Ectodermal cell (in vitro differentiated cells): Measurements from ENCODE around the gene CRYGN.

Experiments used
- H3K27ac ChIP-seq: 2 replicates; pipeline ENCODE4 v1.7.0; 2013; ENCODE audit warnings: mild to moderate bottlenecking, low read depth, low read length; ENCODE audit not compliant: insufficient read depth, poor library complexity, severe bottlenecking
- H3K27me3 ChIP-seq: 2 replicates; pipeline ENCODE4 v1.7.0; 2013; ENCODE audit warnings: mild to moderate bottlenecking, low read length; ENCODE audit not compliant: insufficient read depth, control insufficient read depth, poor library complexity, severe bottlenecking
- H3K36me3 ChIP-seq: one replicate; pipeline ENCODE4 v1.7.0; 2013; ENCODE audit warnings: low read length; ENCODE audit not compliant: control insufficient read depth, insufficient read depth
- H3K4me1 ChIP-seq: one replicate; pipeline ENCODE4 v1.7.0; 2013; ENCODE audit warnings: low read length; ENCODE audit not compliant: control insufficient read depth, insufficient read depth
- H3K4me3 ChIP-seq: 2 replicates; pipeline ENCODE4 v1.7.0; 2013; ENCODE audit warnings: low read depth, low read length, control low read depth; ENCODE audit not compliant: insufficient read depth
- H3K9me3 ChIP-seq: 2 replicates; pipeline ENCODE4 v1.7.0; 2013; ENCODE audit warnings: mild to moderate bottlenecking, low read length, moderate library complexity; ENCODE audit not compliant: control insufficient read depth
- WGBS, 2 experiments: methylation state at CpG; one replicate each; pipeline ENCODE4 v1.1.7; 2013; ENCODE audit warnings: missing lambda C conversion rate in 2 of 2; 5-methylcytosine and 5-hydroxymethylcytosine counted together

Gene CRYGN

DNA sequence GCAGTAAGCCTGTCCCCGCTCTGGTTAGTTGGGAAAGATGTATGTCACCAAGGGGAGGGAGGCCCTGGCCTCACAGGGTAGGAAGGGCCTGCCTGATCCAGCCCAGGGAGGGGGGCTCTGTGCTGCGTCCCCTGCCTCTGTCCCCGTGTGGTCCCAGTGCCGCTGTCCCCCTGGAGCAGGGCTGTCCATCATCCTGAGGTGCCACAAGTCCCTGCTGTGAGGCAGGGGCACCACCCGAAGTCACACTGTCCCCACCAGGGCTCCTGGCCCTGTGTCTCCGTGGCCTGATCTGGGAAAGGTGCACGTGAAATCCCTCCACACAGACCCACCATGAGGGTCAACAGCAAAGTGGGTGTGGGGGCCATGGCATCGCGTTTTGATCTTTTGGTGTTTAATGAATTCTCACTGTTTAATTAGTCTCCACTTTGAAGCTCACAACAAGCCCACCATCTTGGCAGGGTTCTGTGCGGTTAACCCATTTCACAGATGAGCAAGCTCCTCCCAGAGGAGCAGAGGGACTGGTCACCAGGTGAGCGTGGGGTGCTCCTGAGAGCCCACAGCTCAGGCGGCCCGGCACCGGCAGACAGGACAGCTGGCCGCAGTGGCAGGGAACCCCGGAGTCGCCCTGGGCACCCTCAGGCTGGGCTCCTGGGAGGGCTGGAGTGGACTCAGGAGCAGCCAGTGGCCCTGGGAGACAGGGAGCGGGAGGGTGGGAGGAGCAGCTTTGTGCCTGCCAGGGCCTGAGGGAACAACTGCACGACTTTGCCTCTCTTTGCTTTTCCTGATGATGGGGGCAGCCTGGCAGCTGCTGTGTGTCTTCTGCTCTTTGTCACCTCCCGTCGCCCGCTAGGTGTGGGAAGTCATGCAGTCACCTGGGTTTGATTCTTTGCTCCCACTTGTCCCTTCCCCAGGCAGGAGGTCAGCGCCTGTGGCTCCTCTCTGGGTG, 12.0 kb upstream of the CRYGN start:
- H3K4me3 ChIP-seq = no peak overlapping the region
- H3K36me3 ChIP-seq = no peaks in the 10 kb centered on the region
- H3K9me3 ChIP-seq = no peaks in the 10 kb centered on the region
- H3K27me3 ChIP-seq = peaks cover 10% of the 10 kb centered on the region
- peaks cover 9% of the 10 kb centered on the region for H3K4me1 ChIP-seq
- WGBS, 2 experiments = 87 to 89% methylated on average over 23 of the region's 23 CpGs
- no peak overlapping the region for H3K27ac ChIP-seq

- H3K27ac ChIP-seq = no peak overlapping the region
- H3K27me3 ChIP-seq = peaks cover 14% of the 10 kb centered on the region
- H3K36me3 ChIP-seq = no peaks in the 10 kb centered on the region
- peaks cover 9% of the 10 kb centered on the region for H3K4me1 ChIP-seq
- no peak overlapping the region for H3K4me3 ChIP-seq
- H3K9me3 ChIP-seq = no peaks in the 10 kb centered on the region
- 84 to 87% methylated on average over 5 of the region's 5 CpGs for WGBS, 2 experiments
Measured at GRCh38 chr7:151451156-151451555, 11.2 kb upstream of the CRYGN start.

DNA sequence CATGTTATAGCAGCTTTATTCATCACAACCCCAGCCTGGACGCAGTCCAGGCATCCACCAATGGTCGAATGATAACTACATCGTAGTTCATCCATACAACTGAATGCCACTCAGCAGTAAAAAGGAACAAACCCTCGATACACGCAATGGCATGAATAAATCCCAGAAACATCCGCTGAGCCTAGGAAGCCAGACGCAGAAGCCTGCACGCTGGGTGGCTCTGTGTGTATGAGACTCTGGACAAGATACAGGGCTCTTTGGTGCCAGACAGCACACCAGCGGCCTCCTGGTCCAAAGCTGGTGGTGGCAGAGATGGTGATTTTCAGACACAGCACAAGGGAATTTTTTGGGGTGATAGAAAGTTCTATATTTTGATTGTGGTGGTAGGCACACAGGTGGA, 10.0 kb upstream of the CRYGN start:
- Histone ChIP-seq H3K4me1 (peaks cover 9% of the 10 kb centered on the region), H3K9me3 (no peaks in the 10 kb centered on the region), H3K27ac (no peak overlapping the region), H3K27me3 (peaks cover 14% of the 10 kb centered on the region), H3K4me3 (no peak overlapping the region), H3K36me3 (no peaks in the 10 kb centered on the region)
- 94 to 95% methylated on average over 9 of the region's 9 CpGs for WGBS, 2 experiments

DNA sequence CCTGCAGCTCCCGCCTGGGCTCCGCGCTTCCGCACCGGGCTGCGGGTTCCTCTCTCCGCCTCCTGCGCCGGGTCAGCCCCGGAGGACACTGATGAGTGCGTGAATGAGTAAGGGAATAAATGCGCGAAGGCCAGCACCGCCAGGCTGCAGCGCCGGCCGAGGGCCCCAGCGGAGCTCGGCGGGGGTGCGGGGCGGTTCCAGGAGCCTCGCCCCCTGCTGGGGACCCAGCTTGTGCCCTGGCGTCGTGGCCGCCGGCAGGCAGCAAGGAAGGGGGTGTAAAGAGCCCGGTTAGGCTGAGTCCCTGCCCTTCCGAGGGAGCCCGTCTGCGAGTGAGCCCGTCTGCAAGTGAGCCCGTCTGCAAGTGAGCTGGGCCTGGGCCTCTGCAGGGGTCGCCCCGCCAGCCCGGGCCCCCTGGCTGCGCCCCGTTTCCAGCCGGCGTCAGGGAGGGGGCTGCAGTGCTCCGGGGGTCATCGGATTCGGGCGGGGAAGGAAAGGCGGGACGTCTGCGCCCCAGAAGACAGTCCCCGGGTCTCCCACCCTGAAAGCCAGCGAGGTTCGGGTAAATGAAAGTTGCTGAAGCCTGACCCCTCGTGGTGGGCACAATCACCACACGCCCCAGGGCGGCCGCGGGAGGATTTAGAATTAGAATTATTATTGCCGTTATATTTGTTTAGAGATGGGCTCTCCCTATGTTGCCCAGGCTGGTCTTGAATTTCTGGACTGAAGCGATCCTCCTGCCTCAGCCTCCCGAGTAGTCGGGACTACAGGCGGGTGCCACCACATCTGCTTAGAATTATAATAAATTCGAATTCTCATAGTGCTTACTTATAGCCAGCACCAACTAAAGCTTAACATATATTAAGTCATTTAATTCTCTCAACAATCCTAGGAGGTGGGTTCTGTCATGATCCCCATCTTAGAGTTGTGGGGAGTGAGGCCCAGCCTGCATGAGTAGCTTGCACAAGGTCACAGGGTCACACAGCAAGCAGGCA, 8.6 kb upstream of the CRYGN start:
- Histone ChIP-seq H3K4me3 (peak overlapping the region; percentile 39), H3K36me3 (no peaks in the 10 kb centered on the region), H3K9me3 (no peaks in the 10 kb centered on the region), H3K27ac (no peak overlapping the region), H3K27me3 (peaks cover 14% of the 10 kb centered on the region), H3K4me1 (peaks cover 9% of the 10 kb centered on the region)
- 9% methylated on average over 61 of the region's 61 CpGs for WGBS, 2 experiments

GRCh38 chr7:151447901-151448260, 7.9 kb upstream of the CRYGN start:
- peak overlapping the region; percentile 39 for H3K4me3 ChIP-seq
- H3K27ac ChIP-seq = no peak overlapping the region
- 76 to 79% methylated on average over 24 to 26 of the region's 26 CpGs for WGBS, 2 experiments
- no peaks in the 10 kb centered on the region for H3K36me3 ChIP-seq
- no peaks in the 10 kb centered on the region for H3K9me3 ChIP-seq
- peaks cover 14% of the 10 kb centered on the region for H3K27me3 ChIP-seq
- H3K4me1 ChIP-seq = peaks cover 3% of the 10 kb centered on the region

- H3K9me3 ChIP-seq = no peaks in the 10 kb centered on the region
- no peak overlapping the region for H3K27ac ChIP-seq
- 92 to 94% methylated on average over 16 of the region's 18 CpGs for WGBS, 2 experiments
- H3K4me3 ChIP-seq = no peak overlapping the region
- no peaks in the 10 kb centered on the region for H3K36me3 ChIP-seq
- peaks cover 14% of the 10 kb centered on the region for H3K27me3 ChIP-seq
- H3K4me1 ChIP-seq = no peaks in the 10 kb centered on the region
Measured at GRCh38 chr7:151447312-151447711, 7.4 kb upstream of the CRYGN start.

- no peak overlapping the region for H3K27ac ChIP-seq
- H3K36me3 ChIP-seq = no peaks in the 10 kb centered on the region
- 85 to 93% methylated on average over 2 of the region's 2 CpGs for WGBS, 2 experiments
- H3K4me1 ChIP-seq = no peaks in the 10 kb centered on the region
- no peaks in the 10 kb centered on the region for H3K9me3 ChIP-seq
- peaks cover 14% of the 10 kb centered on the region for H3K27me3 ChIP-seq
- H3K4me3 ChIP-seq = no peak overlapping the region
Measured at GRCh38 chr7:151446412-151446811, 6.5 kb upstream of the CRYGN start.

DNA sequence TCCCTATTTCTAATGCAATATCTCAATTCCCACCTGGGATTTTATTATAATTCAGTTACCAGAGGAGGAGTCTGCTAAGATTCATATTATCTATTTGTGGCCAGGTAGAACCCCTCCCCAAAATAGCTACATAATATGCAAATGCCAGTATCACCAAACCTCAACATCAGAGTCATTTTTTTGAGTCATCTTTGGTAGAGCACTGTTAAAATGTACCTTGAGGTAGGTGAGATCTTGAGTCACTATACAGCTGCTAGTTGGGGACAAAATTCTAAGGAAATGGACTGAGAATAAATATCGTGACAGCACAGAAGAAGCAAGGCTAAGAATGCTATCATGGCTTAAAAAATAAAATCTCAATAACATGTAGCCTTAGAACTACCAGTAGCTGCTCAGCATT, 4.7 kb upstream of the CRYGN start:
- Histone ChIP-seq H3K36me3 (no peaks in the 10 kb centered on the region), H3K4me3 (no peak overlapping the region), H3K27me3 (peaks cover 31% of the 10 kb centered on the region), H3K4me1 (no peaks in the 10 kb centered on the region), H3K9me3 (no peaks in the 10 kb centered on the region), H3K27ac (no peak overlapping the region)
- WGBS, 2 experiments = 88 to 100% methylated on average over 1 of the region's 1 CpG

GRCh38 chr7:151442776-151443496, 3.0 kb upstream of the CRYGN start:
- WGBS, 2 experiments = 91 to 96% methylated on average over 9 to 10 of the region's 10 CpGs
- Histone ChIP-seq H3K9me3 (no peaks in the 10 kb centered on the region), H3K27ac (no peak overlapping the region), H3K36me3 (no peaks in the 10 kb centered on the region), H3K4me3 (no peak overlapping the region), H3K4me1 (no peaks in the 10 kb centered on the region), H3K27me3 (peaks cover 41% of the 10 kb centered on the region)
